Measurements from ENCODE around the gene NUDT22. TPM values are rescaled to one million over a fixed set of nuclear protein-coding genes. Genes with fewer than 3 reads are reported as not detected.
A peak's percentile ranks its signal among the peaks of the same experiment; 100 is the strongest.

NUDT22 gene
- total and polyA plus RNA-seq, 2 experiments from 2014 or later = 33.9 to 67.0 TPM

GRCh38 chr11:64238076-64238475, 12.0 kb downstream of the NUDT22 start:
- Histone ChIP-seq H2AFZ (no peak overlapping the region), H3K9me2 (ENCODE audit: insufficient read depth) (no peaks in the 10 kb centered on the region), H4K20me1 (replicated peaks; ENCODE audit: insufficient read depth) (no peaks in the 10 kb centered on the region; the same call in 1 of the 2 replicates), H3K36me3 (ENCODE audit: insufficient read depth) (no peaks in the 10 kb centered on the region), H3K79me2 (replicated peaks; ENCODE audit: insufficient read depth) (peaks cover 12% of the 10 kb centered on the region), H3K4me2 (no peak overlapping the region), H3K4me3 (no peak overlapping the region), H3K4me1 (ENCODE audit: insufficient read depth) (peaks cover 16% of the 10 kb centered on the region; the same call in 1 of the 2 replicates), H3K27me3 (ENCODE audit: insufficient read depth) (peaks cover 7% of the 10 kb centered on the region; the same call in 1 of the 2 replicates), H3F3A (replicated peaks; ENCODE audit: low read depth) (peaks cover 32% of the 10 kb centered on the region), H3K27ac (ENCODE audit: low read depth) (no peak overlapping the region)
- TF ChIP-seq, protein P1, sequence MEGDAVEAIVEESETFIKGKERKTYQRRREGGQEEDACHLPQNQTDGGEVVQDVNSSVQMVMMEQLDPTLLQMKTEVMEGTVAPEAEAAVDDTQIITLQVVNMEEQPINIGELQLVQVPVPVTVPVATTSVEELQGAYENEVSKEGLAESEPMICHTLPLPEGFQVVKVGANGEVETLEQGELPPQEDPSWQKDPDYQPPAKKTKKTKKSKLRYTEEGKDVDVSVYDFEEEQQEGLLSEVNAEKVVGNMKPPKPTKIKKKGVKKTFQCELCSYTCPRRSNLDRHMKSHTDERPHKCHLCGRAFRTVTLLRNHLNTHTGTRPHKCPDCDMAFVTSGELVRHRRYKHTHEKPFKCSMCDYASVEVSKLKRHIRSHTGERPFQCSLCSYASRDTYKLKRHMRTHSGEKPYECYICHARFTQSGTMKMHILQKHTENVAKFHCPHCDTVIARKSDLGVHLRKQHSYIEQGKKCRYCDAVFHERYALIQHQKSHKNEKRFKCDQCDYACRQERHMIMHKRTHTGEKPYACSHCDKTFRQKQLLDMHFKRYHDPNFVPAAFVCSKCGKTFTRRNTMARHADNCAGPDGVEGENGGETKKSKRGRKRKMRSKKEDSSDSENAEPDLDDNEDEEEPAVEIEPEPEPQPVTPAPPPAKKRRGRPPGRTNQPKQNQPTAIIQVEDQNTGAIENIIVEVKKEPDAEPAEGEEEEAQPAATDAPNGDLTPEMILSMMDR (conservative IDR thresholded peaks at IDR 0.05; ENCODE audit: low read depth in 2 of 2) = no peak
- H3K9me3 Mint-ChIP-seq = no peaks in the 10 kb centered on the region
- DNase-seq (ENCODE audit: low spot score) (no peak), ATAC-seq (no peak)
- H3K4me3 Mint-ChIP-seq = no peak overlapping the region
- H3K36me3 Mint-ChIP-seq (ENCODE audit: low read depth) = peaks cover 11% of the 10 kb centered on the region
- H3K27me3 Mint-ChIP-seq (ENCODE audit: insufficient read depth, low read depth, poor library complexity) = peaks cover 29% of the 10 kb centered on the region
- H3K27ac Mint-ChIP-seq = no peak overlapping the region
- H3K4me1 Mint-ChIP-seq = peaks cover 20% of the 10 kb centered on the region

- DNase-seq (ENCODE audit: low spot score) = no peak
- no peak for ATAC-seq
- no peak overlapping the region for H2AFZ ChIP-seq
- H3K27me3 ChIP-seq (ENCODE audit: insufficient read depth) = no peaks in the 10 kb centered on the region
- H3F3A ChIP-seq (replicated peaks; ENCODE audit: low read depth) = peaks cover 33% of the 10 kb centered on the region
- Mint-ChIP-seq H3K27me3 (ENCODE audit: insufficient read depth, low read depth, poor library complexity) (peaks cover 30% of the 10 kb centered on the region), H3K4me3 (peak overlapping the region; percentile 24; the same call in 1 of the 3 replicates), H3K36me3 (ENCODE audit: low read depth) (peaks cover 20% of the 10 kb centered on the region), H3K9me3 (no peaks in the 10 kb centered on the region), H3K4me1 (peaks cover 29% of the 10 kb centered on the region), H3K27ac (no peak overlapping the region; the same call in 1 of the 2 replicates)
- H3K36me3 ChIP-seq (ENCODE audit: insufficient read depth) = no peaks in the 10 kb centered on the region
- H3K4me3 ChIP-seq = no peak overlapping the region
- no peak overlapping the region for H3K27ac ChIP-seq (ENCODE audit: low read depth)
- H3K79me2 ChIP-seq (replicated peaks; ENCODE audit: insufficient read depth) = peaks cover 16% of the 10 kb centered on the region
- H3K4me2 ChIP-seq = no peak overlapping the region
- H4K20me1 ChIP-seq (replicated peaks; ENCODE audit: insufficient read depth) = no peaks in the 10 kb centered on the region; the same call in 1 of the 2 replicates
- H3K4me1 ChIP-seq (ENCODE audit: insufficient read depth) = peaks cover 15% of the 10 kb centered on the region; the same call in 1 of the 2 replicates
- no peaks in the 10 kb centered on the region for H3K9me2 ChIP-seq (ENCODE audit: insufficient read depth)
- no peak for TF ChIP-seq POLR2AphosphoS5 (IDR thresholded peaks at IDR 0.05; ENCODE audit: low read depth)
- TF ChIP-seq REST (IDR thresholded peaks at IDR 0.05; ENCODE audit: unreplicated experiment) = no peak
- no peak for TF ChIP-seq EZH2phosphoT487 (IDR thresholded peaks at IDR 0.05; ENCODE audit: unreplicated experiment)
- no peak for TF ChIP-seq JUNB (IDR thresholded peaks at IDR 0.05; ENCODE audit: unreplicated experiment)
- no peak for TF ChIP-seq STAT1 (IDR thresholded peaks at IDR 0.05; ENCODE audit: unreplicated experiment)
- no peak for TF ChIP-seq ZNF331 (CRISPR knock-in tag; IDR thresholded peaks at IDR 0.05; ENCODE audit: low read depth)
- TF ChIP-seq, protein P2, sequence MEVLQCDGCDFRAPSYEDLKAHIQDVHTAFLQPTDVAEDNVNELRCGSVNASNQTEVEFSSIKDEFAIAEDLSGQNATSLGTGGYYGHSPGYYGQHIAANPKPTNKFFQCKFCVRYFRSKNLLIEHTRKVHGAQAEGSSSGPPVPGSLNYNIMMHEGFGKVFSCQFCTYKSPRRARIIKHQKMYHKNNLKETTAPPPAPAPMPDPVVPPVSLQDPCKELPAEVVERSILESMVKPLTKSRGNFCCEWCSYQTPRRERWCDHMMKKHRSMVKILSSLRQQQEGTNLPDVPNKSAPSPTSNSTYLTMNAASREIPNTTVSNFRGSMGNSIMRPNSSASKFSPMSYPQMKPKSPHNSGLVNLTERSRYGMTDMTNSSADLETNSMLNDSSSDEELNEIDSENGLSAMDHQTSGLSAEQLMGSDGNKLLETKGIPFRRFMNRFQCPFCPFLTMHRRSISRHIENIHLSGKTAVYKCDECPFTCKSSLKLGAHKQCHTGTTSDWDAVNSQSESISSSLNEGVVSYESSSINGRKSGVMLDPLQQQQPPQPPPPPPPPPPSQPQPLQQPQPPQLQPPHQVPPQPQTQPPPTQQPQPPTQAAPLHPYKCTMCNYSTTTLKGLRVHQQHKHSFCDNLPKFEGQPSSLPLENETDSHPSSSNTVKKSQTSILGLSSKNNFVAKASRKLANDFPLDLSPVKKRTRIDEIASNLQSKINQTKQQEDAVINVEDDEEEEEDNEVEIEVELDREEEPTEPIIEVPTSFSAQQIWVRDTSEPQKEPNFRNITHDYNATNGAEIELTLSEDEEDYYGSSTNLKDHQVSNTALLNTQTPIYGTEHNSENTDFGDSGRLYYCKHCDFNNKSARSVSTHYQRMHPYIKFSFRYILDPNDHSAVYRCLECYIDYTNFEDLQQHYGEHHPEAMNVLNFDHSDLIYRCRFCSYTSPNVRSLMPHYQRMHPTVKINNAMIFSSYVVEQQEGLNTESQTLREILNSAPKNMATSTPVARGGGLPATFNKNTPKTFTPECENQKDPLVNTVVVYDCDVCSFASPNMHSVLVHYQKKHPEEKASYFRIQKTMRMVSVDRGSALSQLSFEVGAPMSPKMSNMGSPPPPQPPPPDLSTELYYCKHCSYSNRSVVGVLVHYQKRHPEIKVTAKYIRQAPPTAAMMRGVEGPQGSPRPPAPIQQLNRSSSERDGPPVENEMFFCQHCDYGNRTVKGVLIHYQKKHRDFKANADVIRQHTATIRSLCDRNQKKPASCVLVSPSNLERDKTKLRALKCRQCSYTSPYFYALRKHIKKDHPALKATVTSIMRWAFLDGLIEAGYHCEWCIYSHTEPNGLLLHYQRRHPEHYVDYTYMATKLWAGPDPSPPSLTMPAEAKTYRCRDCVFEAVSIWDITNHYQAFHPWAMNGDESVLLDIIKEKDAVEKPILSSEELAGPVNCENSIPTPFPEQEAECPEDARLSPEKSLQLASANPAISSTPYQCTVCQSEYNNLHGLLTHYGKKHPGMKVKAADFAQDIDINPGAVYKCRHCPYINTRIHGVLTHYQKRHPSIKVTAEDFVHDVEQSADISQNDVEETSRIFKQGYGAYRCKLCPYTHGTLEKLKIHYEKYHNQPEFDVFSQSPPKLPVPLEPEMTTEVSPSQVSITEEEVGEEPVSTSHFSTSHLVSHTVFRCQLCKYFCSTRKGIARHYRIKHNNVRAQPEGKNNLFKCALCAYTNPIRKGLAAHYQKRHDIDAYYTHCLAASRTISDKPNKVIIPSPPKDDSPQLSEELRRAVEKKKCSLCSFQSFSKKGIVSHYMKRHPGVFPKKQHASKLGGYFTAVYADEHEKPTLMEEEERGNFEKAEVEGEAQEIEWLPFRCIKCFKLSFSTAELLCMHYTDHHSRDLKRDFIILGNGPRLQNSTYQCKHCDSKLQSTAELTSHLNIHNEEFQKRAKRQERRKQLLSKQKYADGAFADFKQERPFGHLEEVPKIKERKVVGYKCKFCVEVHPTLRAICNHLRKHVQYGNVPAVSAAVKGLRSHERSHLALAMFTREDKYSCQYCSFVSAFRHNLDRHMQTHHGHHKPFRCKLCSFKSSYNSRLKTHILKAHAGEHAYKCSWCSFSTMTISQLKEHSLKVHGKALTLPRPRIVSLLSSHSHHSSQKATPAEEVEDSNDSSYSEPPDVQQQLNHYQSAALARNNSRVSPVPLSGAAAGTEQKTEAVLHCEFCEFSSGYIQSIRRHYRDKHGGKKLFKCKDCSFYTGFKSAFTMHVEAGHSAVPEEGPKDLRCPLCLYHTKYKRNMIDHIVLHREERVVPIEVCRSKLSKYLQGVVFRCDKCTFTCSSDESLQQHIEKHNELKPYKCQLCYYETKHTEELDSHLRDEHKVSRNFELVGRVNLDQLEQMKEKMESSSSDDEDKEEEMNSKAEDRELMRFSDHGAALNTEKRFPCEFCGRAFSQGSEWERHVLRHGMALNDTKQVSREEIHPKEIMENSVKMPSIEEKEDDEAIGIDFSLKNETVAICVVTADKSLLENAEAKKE (CRISPR knock-in tag; IDR thresholded peaks at IDR 0.05) = no peak
- TF ChIP-seq CREB1 (CRISPR knock-in tag; IDR thresholded peaks at IDR 0.05; ENCODE audit: low read depth) = no peak
- no peak for TF ChIP-seq EZH2 (IDR thresholded peaks at IDR 0.05; ENCODE audit: low read depth, unreplicated experiment)
Observed at GRCh38 chr11:64238999-64239398, 12.9 kb downstream of the NUDT22 start.

All from GM23338 (cell line).